PFSK-1 (cell line): ENCODE results near the gene MYO16.

Experiments
- FOXP2 ChIP-seq: optimal IDR thresholded peaks from 2 replicates; pipeline ENCODE3; 2011; ENCODE audit warnings: borderline replicate concordance, control low read depth, inconsistent platforms; ENCODE audit not compliant: insufficient read depth; ENCODE audit errors: extremely low read length, extremely low read depth
- POLR2AphosphoS5 ChIP-seq: IDR thresholded peaks from 2 replicates; pipeline ENCODE4 v1.6.1; 2012; ENCODE audit warnings: low read depth, mild to moderate bottlenecking, control low read depth, low read length, moderate library complexity
- REST ChIP-seq, 2 experiments: IDR thresholded peaks; 2 replicates each; pipeline versions ENCODE4 v1.6.1 to v1.8.0; 2011 to 2012; ENCODE audit warnings: low read depth in 2 of 2, low read length in 2 of 2, control low read depth in 1 of 2, inconsistent platforms in 1 of 2, mild to moderate bottlenecking in 1 of 2, moderate library complexity in 1 of 2; ENCODE audit not compliant: insufficient read depth in 1 of 2
- SIN3A ChIP-seq: IDR thresholded peaks from 2 replicates; pipeline ENCODE4 v1.6.1; 2012; ENCODE audit warnings: mild to moderate bottlenecking, low read length, moderate library complexity, borderline replicate concordance; ENCODE audit not compliant: insufficient read depth
- TAF1 ChIP-seq: IDR thresholded peaks from 2 replicates; pipeline ENCODE4 v1.6.1; 2012; ENCODE audit warnings: low read length, control low read depth, borderline replicate concordance; ENCODE audit not compliant: insufficient read depth

GRCh38 chr13:109253316-109253715, 623.9 kb downstream of the MYO16 start:
- TF ChIP-seq POLR2AphosphoS5 (no peak), TAF1 (no peak), SIN3A (no peak), REST (IDR thresholded peaks at IDR 0.05; ENCODE audit: insufficient read depth in 1 of 2, low read depth in 2 of 2, low read length in 2 of 2) (no peak), FOXP2 (no peak)
